Testis (tissue), 2 donors: ENCODE results near the gene EXD3.

Experiments used
- POLR2A ChIP-seq: fragments of 450-650 bp; IDR thresholded peaks from one replicate; pipeline ENCODE4 v1.6.1; 2017; ENCODE audit warnings: antibody characterized with exemption, mild to moderate bottlenecking, moderate library complexity
- TF ChIP-seq, protein P1 (sequence below), 3 experiments: fragments of 450-650 bp in 2 of 3; fragments of 200-600 bp in 1 of 3; sonication (generic) in 1 of 3; IDR thresholded peaks; one replicate each; pipeline ENCODE4 v1.5.1; 2016 to 2019; ENCODE audit warnings: antibody characterized with exemption in 3 of 3, mild to moderate bottlenecking in 2 of 3, moderate library complexity in 1 of 3

DNA sequence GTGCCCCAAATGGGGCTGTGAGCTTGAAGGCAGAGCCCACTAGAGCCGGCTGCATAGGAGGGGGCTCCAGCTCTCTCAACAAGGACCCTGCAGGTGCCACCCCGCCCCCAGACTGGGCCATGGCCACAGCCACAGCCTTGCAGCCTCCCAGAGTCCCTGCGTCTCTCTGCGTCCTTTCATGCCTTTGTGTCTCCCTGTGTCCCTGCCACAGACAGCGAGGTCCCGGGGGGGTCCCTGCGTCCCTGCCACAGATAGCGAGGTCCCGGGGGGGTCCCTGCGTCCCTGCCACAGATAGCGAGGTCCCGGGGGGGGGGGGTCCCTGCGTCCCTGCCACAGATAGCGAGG is 6.6 kb upstream of the EXD3 start:
- TF ChIP-seq, protein P1, sequence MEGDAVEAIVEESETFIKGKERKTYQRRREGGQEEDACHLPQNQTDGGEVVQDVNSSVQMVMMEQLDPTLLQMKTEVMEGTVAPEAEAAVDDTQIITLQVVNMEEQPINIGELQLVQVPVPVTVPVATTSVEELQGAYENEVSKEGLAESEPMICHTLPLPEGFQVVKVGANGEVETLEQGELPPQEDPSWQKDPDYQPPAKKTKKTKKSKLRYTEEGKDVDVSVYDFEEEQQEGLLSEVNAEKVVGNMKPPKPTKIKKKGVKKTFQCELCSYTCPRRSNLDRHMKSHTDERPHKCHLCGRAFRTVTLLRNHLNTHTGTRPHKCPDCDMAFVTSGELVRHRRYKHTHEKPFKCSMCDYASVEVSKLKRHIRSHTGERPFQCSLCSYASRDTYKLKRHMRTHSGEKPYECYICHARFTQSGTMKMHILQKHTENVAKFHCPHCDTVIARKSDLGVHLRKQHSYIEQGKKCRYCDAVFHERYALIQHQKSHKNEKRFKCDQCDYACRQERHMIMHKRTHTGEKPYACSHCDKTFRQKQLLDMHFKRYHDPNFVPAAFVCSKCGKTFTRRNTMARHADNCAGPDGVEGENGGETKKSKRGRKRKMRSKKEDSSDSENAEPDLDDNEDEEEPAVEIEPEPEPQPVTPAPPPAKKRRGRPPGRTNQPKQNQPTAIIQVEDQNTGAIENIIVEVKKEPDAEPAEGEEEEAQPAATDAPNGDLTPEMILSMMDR (IDR thresholded peaks at IDR 0.05), result no peak
- no peak for TF ChIP-seq POLR2A
